Iris pigment epithelial cell (primary cell): ENCODE data around the gene ADM2.

Experiments
- DNase-seq: peaks from one replicate; pipeline ENCODE4 v3.0.0-alpha.2; 2011; ENCODE audit warnings: low read depth

Gene ADM2

GRCh38 chr22:50467773-50468440 lies 13.4 kb upstream of the ADM2 start:
- no peak for DNase-seq

- DNase-seq = no peak
Observed at GRCh38 chr22:50468626-50469025, 12.7 kb upstream of the ADM2 start.

- DNase-seq = peak; percentile 40
Observed at GRCh38 chr22:50469377-50470305, 11.7 kb upstream of the ADM2 start.

GRCh38 chr22:50470491-50470890 lies 10.9 kb upstream of the ADM2 start:
- no peak for DNase-seq

- DNase-seq = no peak
Observed at GRCh38 chr22:50471197-50471847, 10.0 kb upstream of the ADM2 start.

GRCh38 chr22:50471962-50472361 lies 9.4 kb upstream of the ADM2 start:
- no peak for DNase-seq

GRCh38 chr22:50473088-50473487 lies 8.3 kb upstream of the ADM2 start:
- no peak for DNase-seq

- peak; percentile 78 for DNase-seq
Observed at GRCh38 chr22:50473855-50474671, 7.3 kb upstream of the ADM2 start.

GRCh38 chr22:50474710-50475651 lies 6.4 kb upstream of the ADM2 start, which contains the start of gene SBF1:
TSS of gene SBF1 (minus strand) at chr22:50475035. CDS start at chr22:50474840, 195 bp downstream.
- DNase-seq = peak; percentile 88

- no peak for DNase-seq
Observed at GRCh38 chr22:50475652-50476002, 5.7 kb upstream of the ADM2 start.

GRCh38 chr22:50476868-50477267 lies 4.5 kb upstream of the ADM2 start:
- no peak for DNase-seq

GRCh38 chr22:50477923-50478322 lies 3.4 kb upstream of the ADM2 start:
- DNase-seq = no peak

- DNase-seq = no peak
Observed at GRCh38 chr22:50479721-50480120, 1.6 kb upstream of the ADM2 start.

GRCh38 chr22:50481045-50481439 lies 301 bp upstream of the ADM2 start:
- DNase-seq = no peak

GRCh38 chr22:50482107-50483074 lies 1.0 kb downstream of the ADM2 start:
- no peak for DNase-seq

GRCh38 chr22:50483106-50483505 lies 1.8 kb downstream of the ADM2 start:
- DNase-seq = no peak

GRCh38 chr22:50483556-50483955 lies 2.2 kb downstream of the ADM2 start:
- DNase-seq = no peak

GRCh38 chr22:50483977-50484853 lies 2.9 kb downstream of the ADM2 start:
- no peak for DNase-seq
